GM11168 (cell line): ENCODE measurements around the gene KRTAP5-1.
"Not testable (repeated sequence)": the region's sequence is repeated elsewhere in the genome, so short reads cannot be mapped to it uniquely, and the experiment has no call there.

ENCODE experiments used
- in situ Hi-C: fragments of 300-500 bp; cut with MboI; formaldehyde crosslinking; loops from one replicate; pipeline ENCODE4 v1.12.0; 2022; ENCODE audit warnings: low sequenced_read_pairs; ENCODE audit not compliant: unreplicated experiment

The KRTAP5-1 gene, protein sequence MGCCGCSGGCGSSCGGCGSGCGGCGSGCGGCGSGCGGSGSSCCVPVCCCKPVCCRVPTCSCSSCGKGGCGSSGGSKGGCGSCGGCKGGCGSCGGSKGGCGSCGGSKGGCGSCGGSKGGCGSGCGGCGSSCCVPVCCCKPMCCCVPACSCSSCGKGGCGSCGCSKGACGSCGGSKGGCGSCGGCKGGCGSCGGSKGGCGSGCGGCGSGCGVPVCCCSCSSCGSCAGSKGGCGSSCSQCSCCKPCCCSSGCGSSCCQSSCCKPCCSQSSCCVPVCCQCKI

DNA sequence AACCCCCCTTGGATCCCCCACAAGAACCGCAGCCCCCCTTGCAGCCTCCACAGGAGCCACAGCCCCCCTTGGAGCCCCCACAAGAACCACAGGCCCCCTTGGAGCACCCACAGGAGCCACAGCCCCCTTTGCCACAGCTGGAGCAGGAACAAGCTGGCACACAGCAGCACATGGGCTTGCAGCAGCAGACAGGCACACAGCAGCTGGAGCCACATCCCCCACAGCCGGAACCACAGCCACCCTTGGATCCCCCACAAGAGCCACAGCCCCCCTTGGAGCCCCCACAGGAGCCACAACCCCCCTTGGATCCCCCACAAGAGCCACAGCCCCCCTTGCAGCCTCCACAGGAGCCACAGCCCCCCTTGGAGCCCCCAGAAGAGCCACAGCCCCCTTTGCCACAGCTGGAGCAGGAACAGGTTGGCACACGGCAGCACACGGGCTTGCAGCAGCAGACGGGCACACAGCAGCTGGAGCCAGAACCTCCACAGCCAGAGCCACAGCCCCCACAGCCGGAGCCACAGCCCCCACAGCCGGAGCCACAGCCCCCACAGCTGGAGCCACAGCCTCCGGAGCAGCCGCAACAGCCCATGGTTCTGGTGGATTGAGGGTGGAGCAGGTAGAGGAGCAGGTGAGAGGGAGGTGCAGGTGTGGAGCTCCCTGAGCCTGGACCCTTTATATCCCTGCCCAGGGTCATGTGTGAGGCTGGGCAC is at the start of gene KRTAP5-1:
KRTAP5-1 (minus strand) TSS at position 623 of the 710 bp plus-strand sequence; CDS start at position 589, 34 bp downstream.
- in situ Hi-C loops: not testable (repeated sequence)

DNA sequence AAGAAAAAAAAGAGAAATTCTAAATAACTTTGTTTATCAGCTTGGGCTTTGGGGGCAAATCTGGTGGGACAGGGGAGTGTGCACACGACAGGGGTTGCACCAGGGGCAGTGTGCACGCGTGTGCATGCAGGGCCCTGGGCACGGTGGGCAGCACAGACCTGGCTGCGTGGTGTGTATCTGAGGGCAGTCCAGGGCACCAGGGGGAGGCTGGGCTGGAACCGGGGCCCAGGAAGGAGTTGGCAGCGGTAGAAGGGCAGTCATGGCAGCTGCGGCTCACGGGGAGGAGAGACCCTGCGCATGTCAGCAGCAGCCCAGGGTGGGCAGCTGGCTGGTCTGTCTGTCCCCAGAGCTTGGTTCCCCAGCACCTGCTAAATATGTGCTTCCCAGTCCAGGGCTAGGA is 48.8 kb upstream of the KRTAP5-1 start:
- in situ Hi-C loops: no loop called here

DNA sequence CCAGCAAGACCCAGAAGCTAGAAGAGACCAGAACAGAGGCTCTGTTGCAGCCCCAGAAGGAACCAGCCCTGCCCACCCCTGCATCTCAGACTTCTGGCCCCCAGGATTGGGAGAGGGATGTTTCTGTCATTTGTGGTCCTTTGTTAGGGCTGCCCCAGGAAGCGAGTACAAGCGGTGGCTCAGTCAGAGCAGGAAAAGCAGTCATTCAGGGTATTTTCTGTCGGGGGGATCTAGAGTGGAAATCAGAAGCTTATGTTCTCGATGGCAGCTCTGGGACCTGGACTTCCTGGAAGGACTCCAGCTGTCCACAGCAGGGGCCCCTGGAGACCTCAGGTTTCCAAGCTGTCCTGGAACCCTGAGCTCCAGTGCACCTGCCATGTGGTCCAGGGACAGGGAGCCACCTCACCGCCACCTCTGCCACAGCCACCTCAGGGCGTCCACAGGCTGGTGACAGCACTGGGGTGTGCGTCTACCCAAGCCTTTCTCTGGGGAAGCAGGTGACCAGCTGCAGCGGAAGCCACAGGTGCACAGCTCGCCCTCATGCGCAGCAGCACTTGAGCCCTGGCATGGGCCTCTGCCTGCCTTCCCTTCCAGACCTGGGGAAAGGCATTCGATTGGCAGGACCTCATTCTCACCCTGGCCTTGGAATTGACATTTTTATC is 47.1 kb upstream of the KRTAP5-1 start:
- in situ Hi-C loops: no loop called here

DNA sequence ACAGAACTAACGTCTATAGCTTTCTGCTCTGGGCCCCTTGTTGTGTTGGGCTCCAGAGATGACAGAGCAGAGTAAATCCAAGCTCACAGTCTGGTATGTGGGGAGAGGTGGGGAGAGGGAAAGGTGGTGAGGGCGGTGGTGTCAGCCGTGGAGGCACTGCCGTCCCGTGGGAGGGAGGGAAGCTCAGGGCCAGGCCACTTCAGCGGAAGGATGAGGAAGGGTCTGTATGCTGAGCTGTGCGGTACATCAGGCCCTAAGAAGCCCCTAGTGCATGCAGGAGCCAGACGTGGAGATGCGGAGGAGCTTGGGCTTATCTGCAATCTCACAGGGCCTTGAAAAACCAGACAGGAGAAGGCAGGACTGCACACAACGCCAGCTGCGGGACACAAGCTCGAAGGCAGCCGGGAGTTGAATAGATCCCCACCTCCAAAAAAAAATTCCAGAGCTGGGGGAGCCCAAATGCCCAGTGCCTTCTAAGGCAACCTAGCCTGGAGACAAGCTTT is 46.0 kb upstream of the KRTAP5-1 start:
- in situ Hi-C loops: no loop called here

DNA sequence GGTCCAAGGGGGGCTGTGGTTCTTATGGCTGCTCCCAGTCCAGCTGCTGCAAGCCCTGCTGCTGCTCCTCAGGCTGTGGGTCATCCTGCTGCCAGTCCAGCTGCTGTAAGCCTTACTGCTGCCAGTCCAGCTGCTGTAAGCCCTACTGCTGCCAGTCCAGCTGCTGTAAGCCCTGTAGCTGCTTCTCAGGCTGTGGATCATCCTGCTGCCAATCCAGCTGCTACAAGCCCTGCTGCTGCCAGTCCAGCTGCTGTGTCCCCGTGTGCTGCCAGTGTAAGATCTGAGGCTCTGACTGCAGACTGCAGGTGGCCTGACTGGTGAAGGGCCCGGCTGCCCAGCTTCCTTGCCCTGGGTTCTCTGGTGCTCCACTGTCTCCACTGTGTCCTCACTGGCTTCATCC is 45.2 kb upstream of the KRTAP5-1 start:
- in situ Hi-C loops: no loop called here

DNA sequence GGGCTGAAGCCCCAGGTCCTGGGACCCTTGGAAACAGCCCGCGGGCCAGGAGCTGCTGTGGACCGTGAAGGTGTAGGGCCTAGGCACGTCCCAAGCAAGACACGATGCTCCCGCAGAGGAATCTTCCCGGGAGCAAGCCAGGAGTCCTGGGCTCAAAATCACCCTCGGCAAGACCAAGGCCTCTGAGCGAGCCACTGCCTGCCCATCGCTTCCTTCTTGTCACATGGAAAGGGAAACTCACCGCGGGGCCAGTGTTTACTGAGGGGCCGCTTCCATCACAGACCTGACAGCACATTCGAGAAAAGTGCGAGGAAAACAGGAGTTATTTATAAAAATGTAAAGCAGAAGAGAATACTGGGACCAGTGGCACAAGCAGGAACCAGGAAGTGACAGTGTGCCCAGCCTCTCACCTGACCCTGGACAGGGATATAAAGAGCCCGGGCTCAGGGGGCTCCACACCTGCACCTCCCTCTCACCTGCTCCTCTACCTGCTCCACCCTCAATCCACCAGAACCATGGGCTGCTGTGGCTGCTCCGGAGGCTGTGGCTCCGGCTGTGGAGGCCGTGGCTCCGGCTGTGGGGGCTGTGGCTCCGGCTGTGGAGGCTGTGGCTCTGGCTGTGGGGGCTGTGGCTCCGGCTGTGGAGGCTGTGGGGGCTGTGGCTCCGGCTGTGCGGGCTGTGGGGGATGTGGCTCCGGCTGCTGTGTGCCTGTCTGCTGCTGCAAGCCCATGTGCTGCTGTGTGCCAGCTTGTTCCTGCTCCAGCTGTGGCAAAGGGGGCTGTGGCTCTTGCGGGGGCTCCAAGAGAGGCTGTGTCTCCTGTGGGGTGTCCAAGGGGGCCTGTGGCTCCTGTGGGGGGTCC is 44.5 kb upstream of the KRTAP5-1 start, which contains the start of gene KRTAP5-5:
KRTAP5-5 (plus strand) TSS at position 450 of the 860 bp plus-strand sequence; CDS start at position 516, 66 bp downstream.
- in situ Hi-C loops: no loop called here

DNA sequence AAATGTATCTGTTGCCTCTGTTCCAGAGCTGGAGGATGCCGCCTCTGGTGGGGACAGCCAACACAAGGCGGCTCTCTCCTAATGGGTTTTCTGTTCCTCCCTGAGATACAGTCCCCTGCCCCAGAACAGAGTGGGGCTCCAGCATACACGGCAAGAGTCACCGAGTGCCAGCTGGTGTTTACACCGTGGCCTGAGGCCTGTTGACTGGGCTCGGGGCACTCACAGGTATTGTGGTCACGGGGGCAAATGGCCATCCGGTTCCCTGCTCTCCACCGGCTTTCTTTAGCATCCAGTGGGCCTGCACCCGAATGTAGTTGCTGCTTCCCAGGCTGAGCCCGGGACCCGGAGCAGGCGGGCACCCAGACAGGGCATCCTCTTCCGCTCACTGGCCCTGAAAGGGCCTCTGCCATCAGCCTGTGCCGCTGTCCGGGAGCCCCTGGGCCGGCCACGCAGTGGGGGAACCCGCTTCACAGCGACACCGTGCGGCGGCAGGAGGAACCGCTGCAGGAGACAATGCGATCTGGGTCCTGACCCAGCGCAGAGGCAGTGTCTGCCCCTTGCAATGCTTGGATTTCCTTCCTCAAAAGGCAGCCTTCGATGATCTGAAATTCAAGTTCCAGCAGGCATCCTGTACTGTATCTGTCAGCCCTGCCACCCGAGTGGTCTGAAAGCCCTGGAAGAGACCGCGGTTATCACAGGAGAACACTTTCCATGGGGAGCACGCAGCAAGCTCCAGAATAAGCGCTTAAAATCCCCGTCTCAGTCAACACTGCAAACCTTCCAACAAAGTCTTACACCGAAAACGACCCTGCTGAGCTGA is 43.6 kb upstream of the KRTAP5-1 start:
- in situ Hi-C loops: no loop called here

DNA sequence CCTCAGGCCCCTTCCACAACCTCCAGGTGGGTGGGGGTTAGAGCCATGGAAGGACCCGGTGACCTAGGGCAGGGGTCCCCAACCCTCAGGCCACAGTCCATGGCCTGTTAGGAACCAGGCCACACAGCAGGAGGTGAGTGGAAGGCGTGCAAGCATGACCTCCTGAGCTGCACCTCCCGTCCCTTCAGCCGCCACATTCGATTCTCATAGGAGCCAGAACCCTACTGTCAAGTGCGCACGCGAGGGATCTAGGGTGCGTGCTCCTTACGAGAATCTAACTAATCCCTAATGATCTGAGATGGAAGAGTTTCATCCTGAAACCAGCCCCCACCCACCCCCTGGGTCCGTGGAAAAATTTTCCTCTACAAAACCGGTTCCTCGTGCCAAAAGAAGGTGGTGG is 40.5 kb upstream of the KRTAP5-1 start:
- in situ Hi-C loops: no loop called here

DNA sequence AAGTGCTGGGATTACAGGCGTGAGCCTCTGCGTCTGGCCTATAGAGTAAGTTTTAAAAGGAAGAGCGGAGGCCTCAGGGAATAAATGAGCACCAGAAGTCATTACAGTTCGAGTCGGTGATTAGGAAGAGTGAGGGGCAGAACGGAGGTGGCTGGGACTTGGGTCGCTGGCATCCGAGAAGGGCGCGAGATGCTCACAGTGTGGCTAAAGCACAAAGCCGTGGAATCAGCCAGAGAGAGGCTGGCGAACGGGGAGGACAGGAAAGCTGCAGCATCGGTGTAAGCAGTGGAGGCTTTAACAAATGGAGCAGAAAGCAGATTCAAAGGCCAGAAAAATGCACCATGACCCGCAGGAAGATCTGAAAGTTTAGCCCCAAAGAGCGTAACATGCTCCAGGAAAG is 39.5 kb upstream of the KRTAP5-1 start:
- in situ Hi-C loops: no loop called here

DNA sequence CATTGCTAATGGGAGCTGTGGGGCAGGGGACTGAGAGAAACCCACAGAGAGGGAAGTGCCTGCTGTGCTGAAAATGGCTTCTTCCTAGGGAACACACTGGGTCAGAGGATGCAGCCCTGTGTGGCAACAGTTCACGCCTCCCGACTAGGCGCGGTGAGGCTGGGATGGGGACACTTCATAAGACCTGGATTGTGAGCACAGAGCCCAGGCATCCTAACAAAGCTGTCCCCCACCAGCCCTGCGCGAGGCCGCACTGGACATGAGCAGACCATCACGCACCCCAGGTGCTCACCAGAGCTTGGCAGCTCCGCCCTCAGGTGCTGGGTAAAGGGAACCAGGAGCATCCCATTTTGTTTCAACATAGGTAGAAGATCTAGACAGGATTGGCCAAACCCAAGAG is 38.6 kb upstream of the KRTAP5-1 start:
- in situ Hi-C loops: no loop called here

DNA sequence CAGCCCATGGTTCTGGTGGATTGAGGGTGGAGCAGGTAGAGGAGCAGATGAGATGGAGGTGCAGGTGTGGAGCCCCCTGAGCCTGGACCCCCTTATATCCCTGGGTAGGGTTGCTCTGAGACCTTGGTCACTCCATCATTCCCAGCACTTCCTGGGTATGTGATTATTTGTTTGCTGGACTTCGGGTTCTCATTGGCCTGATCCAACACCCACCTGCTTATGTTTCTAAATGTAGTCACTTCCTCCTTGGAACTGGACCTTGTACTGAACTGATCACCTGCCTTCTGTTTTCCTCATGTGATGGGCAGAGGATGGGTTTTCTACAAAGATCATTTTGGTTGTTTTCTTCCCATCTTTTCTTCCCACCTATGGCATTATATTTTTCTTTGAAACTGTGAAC is 37.0 kb upstream of the KRTAP5-1 start, which contains the start of gene KRTAP5-4:
KRTAP5-4 (minus strand) TSS at position 53 of the 400 bp plus-strand sequence; CDS start at position 8, 45 bp downstream.
- in situ Hi-C loops: no loop called here

DNA sequence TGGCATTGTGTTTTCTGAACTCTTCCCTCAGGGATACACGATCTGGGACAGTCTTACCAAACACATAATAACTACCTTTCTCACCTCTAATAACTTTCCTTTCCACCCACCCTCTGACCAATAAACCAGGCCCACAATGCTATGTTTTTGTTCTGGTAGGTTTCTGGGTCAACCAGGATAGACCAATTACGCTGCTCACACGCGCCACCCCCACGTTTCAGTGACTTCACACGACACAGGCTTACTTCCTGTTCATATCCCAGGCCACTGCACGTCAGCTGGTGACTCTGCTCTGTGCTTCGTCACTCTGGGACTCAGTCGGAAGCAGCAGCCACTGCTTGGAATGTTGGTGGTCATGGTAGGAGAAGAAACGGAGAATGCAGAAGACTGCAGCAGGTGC is 34.4 kb upstream of the KRTAP5-1 start:
- in situ Hi-C loops: no loop called here

DNA sequence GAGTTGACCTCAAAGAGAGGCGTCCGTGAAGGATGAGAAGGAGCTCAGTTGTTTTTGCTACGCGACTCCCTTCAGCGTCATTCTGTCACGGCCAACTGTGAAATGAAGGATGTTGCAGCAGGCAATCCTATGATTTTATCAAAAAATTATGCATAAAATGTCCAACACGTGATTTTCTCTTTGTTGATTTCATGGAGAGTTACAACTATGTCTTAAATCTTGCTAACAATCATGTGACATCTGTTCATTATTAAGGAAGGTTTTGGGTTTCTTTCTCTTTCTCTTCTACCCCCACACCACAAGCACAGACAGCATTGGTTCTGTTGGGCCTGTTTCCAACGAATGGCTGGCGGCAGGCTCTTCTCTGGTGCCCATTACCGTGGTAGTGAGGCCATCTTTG is 33.1 kb upstream of the KRTAP5-1 start:
- in situ Hi-C loops: no loop called here

DNA sequence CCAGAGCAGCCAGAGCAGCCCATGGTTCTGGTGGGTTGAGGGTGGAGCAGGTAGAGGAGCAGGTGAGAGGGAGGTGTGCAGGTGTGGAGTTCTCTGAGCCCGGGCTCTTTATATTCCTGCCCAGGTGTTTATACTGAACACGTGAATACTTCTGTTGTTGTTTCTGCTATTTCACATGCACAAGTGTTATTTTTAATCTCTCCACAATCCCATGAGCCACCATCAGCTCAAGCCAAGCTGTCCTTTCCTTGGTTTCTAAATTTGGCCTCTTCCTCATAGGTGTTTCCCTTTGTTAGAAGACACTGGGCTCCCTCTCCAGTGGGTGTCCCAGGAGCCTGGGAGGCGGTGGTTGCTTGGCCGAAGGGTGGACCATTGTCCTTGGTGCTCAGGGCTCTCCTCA is 23.3 kb upstream of the KRTAP5-1 start, which contains the start of gene KRTAP5-3:
KRTAP5-3 (minus strand) TSS at position 101 of the 400 bp plus-strand sequence; CDS start at position 23, 78 bp downstream.
- in situ Hi-C loops: no loop called here

DNA sequence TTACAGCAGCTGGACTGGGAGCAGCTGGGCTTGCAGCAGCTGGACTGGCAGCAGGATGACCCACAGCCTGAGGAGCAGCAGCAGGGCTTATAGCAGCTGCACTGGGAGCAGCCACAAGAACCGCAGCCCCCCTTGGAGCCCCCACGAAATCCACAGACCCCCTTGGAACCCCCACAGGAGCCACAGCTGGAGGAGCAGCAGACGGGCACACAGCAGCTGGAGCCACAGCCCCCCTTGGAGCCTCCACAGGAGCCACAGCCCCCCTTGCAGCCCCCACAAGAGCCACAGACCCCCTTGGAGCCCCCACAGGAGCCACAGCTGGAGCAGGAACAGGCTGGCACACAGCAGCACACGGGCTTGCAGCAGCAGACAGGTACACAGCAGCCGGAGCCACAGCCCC is 22.8 kb upstream of the KRTAP5-1 start:
- in situ Hi-C loops: not testable (repeated sequence)

DNA sequence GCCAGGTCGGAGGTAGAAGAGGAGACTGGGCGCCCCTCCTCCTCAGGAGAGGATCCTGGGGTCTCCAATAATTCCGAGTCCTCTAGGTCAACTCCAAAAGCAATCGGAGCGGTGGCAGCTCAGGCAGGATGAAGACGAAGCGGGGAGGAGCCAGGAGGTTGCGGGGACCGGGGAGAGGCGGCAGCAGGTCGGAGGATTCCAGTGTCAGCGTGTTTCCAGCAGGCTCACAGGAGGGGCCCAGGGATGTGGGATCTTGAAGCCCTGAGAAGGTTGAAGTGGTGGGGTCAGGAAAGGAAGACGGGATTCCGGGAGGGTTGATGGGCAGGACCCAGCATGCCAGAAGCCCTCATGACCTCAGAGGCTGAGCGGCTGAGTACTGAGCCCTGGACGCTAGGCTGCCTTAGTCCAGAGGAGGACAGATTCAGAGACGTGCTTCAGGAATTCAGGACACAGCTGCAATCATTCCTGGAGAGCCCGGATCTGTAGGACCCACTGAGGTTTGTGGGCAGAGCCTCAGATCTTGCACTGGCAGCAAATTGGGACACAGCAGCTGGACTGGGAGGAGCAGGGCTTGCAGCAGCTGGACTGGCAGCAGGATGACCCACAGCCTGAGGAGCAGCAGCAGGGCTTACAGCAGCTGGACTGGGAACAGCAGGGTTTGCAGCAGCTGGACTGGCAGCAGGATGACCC is 22.2 kb upstream of the KRTAP5-1 start:
- in situ Hi-C loops: not testable (repeated sequence)

DNA sequence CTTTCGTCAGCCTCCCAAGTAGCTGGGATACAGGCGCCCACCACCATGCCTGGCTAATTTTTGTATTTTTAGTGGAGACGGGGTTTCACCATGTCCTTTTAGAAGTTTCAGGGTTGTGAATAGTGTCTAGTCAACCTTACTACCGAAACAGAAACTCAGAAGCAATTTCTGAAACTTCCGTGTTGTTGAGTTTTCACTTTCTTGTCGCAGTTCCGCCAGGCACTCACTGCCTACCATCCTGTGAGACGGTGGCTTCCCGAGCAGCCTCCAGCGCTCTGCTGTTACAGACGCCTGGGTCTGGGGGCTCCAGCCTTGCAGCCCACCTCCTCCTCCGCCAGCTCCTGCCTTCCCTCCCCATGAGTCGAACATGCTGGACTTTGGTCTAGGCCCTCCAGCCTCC is 20.8 kb upstream of the KRTAP5-1 start:
- in situ Hi-C loops: not testable (repeated sequence)

DNA sequence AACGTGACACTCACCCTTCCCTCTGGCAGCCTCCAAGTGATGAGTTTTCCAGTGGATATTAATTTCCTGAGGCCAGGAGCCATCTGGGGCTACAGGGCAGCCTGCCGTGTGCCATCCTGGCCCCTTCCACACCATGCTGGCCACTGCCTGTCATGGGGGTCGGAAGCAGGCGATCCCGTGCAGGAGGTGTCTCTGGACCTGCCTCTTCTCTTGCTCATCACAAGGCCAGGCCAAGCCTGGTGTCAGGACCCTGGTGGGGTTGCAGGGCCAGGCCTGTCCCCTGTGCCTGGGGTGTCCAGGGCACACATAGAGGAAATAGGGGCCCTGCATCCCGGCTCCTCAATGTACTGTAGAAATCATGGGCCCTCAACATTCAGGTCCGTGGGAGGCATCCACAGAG is 19.6 kb upstream of the KRTAP5-1 start:
- in situ Hi-C loops: no loop called here
